ENCODE results near the gene WASHC4. TPM values are rescaled to one million over a fixed set of nuclear protein-coding genes. Genes with fewer than 3 reads are reported as not detected.

WASHC4 gene
- total RNA-seq, 1 experiment from 2014 or later: 25.5 TPM

- TF ChIP-seq MAX (IDR thresholded peaks at IDR 0.05) (no peak), JUND (IDR thresholded peaks at IDR 0.05) (no peak), FOSL1 (IDR thresholded peaks at IDR 0.05; ENCODE audit: low read depth) (no peak)
Measured at GRCh38 chr12:105166736-105167135, 59.2 kb downstream of the WASHC4 start (continued).

GRCh38 chr12:105167346-105167745 lies 59.8 kb downstream of the WASHC4 start:
- Histone ChIP-seq H2AFZ (ENCODE audit: low read depth, low read length, poor library complexity, severe bottlenecking) (no peak overlapping the region), H3K9ac (ENCODE audit: low read length) (no peak overlapping the region), H3K27me3 (ENCODE audit: insufficient read depth, low read length) (no peaks in the 10 kb centered on the region), H4K20me1 (ENCODE audit: insufficient read depth) (no peaks in the 10 kb centered on the region), H3K9me2 (ENCODE audit: insufficient read depth) (no peaks in the 10 kb centered on the region), H3K4me1 (ENCODE audit: control insufficient read depth in 1 of 2, insufficient read depth in 2 of 2, low read length in 2 of 2) (no peaks in the 10 kb centered on the region), H3K79me2 (ENCODE audit: insufficient read depth, low read length) (no peaks in the 10 kb centered on the region), H3K4me2 (ENCODE audit: low read length) (no peak overlapping the region), H3K4me3 (replicated peaks in 1 of 2; ENCODE audit: low read depth in 1 of 2, low read length in 2 of 2) (no peak overlapping the region), H3K27ac (ENCODE audit: low read depth, low read length) (no peak overlapping the region), H3K36me3 (ENCODE audit: control insufficient read depth in 1 of 2, insufficient read depth in 2 of 2, low read length in 2 of 2) (peaks cover 14 to 17% of the 10 kb centered on the region in 2 experiments; a peak in 3 of 4 replicates), H3K9me3 (ENCODE audit: control insufficient read depth in 1 of 2, insufficient read depth in 1 of 2, low read depth in 1 of 2, low read length in 2 of 2) (no peaks in the 10 kb centered on the region)
- no peak for ATAC-seq
- POLR2A ChIA-PET: no interaction called here
- BruUV-seq (replicated peaks): no TSS peak
- DNase-seq (ENCODE audit: low read depth, low spot score): no peak
- CTCF ChIA-PET: no interaction called here
- TF ChIP-seq CBX3 (IDR thresholded peaks at IDR 0.05; ENCODE audit: low read depth) (no peak), JUND (IDR thresholded peaks at IDR 0.05) (no peak), FOSL1 (IDR thresholded peaks at IDR 0.05; ENCODE audit: low read depth) (no peak), YY1 (IDR thresholded peaks at IDR 0.05; ENCODE audit: extremely low read depth, insufficient replicate concordance, low read depth, low read length) (no peak), EGR1 (IDR thresholded peaks at IDR 0.05; ENCODE audit: low read depth) (no peak)
- intact Hi-C loops (cut with micrococcal nuclease): loop anchor here (1.0 kb wide), 1 partner anchor 48 kb away; no protein-coding TSS in a partner anchor
- RAD21 ChIA-PET (ENCODE audit: low non-redundant PET in 1 of 2, low total read pairs in 2 of 2, uncharacterized antibody in 2 of 2, unreplicated experiment in 2 of 2): no interaction called here

- TF ChIP-seq SP1 (IDR thresholded peaks at IDR 0.05; ENCODE audit: low read depth) (no peak), EZH2 (IDR thresholded peaks at IDR 0.05) (no peak), EZH2phosphoT487 (IDR thresholded peaks at IDR 0.05; ENCODE audit: borderline replicate concordance) (no peak), ZNF274 (IDR thresholded peaks at IDR 0.05; ENCODE audit: low read depth, low read length) (no peak)
- no TSS peak for BruUV-seq (replicated peaks)
- no peaks in the 10 kb centered on the region for H3K9me3 ChIP-seq (ENCODE audit: control insufficient read depth in 1 of 2, insufficient read depth in 1 of 2, low read depth in 1 of 2, low read length in 2 of 2)
- CTCF ChIA-PET: no interaction called here
- RAD21 ChIA-PET (ENCODE audit: low non-redundant PET in 1 of 2, low total read pairs in 2 of 2, uncharacterized antibody in 2 of 2, unreplicated experiment in 2 of 2): no interaction called here
- H3K9ac ChIP-seq (ENCODE audit: low read length): no peak overlapping the region
- no peak overlapping the region for H2AFZ ChIP-seq (ENCODE audit: low read depth, low read length, poor library complexity, severe bottlenecking)
- ATAC-seq: no peak
- H3K27ac ChIP-seq (ENCODE audit: low read depth, low read length): no peak overlapping the region
- no peaks in the 10 kb centered on the region for H3K4me1 ChIP-seq (ENCODE audit: control insufficient read depth in 1 of 2, insufficient read depth in 2 of 2, low read length in 2 of 2)
- no peaks in the 10 kb centered on the region for H3K79me2 ChIP-seq (ENCODE audit: insufficient read depth, low read length)
- H4K20me1 ChIP-seq (ENCODE audit: insufficient read depth): no peaks in the 10 kb centered on the region
- POLR2A ChIA-PET: no interaction called here
- H3K9me2 ChIP-seq (ENCODE audit: insufficient read depth): no peaks in the 10 kb centered on the region
- no peaks in the 10 kb centered on the region for H3K27me3 ChIP-seq (ENCODE audit: insufficient read depth, low read length)
- intact Hi-C loops (cut with micrococcal nuclease): no loop called here
- DNase-seq (ENCODE audit: low read depth, low spot score): no peak
- no peak overlapping the region for H3K4me2 ChIP-seq (ENCODE audit: low read length)
- no peak overlapping the region for H3K4me3 ChIP-seq (replicated peaks in 1 of 2; ENCODE audit: low read depth in 1 of 2, low read length in 2 of 2)
- H3K36me3 ChIP-seq (ENCODE audit: control insufficient read depth in 1 of 2, insufficient read depth in 2 of 2, low read length in 2 of 2): peaks cover 14 to 17% of the 10 kb centered on the region in 2 experiments; a peak in 3 of 4 replicates
Measured at GRCh38 chr12:105168006-105168405, 60.5 kb downstream of the WASHC4 start.

Data from HCT116 (cell line).